WTC11 (cell line): ENCODE data around the gene COMTD1.

Experiments used
- CBFB ChIP-seq: sonication (generic); formaldehyde crosslinking; IDR thresholded peaks from 2 replicates; pipeline ENCODE4 v1.8.1; 2022; ENCODE audit warnings: mild to moderate bottlenecking, low read depth, missing genetic modification reagents
- ESRRA ChIP-seq: sonication (generic); formaldehyde crosslinking; IDR thresholded peaks from 2 replicates; pipeline ENCODE4 v1.8.1; 2022; ENCODE audit warnings: mild to moderate bottlenecking, missing genetic modification reagents, borderline replicate concordance
- SP1 ChIP-seq: sonication (generic); formaldehyde crosslinking; conservative IDR thresholded peaks from 2 replicates; pipeline ENCODE4 v1.8.1; 2022; ENCODE audit warnings: missing genetic modification reagents
- TP53 ChIP-seq: sonication (generic); formaldehyde crosslinking; IDR thresholded peaks from 2 replicates; pipeline ENCODE4 v1.8.1; 2023; ENCODE audit warnings: mild to moderate bottlenecking, missing genetic modification reagents
- TF ChIP-seq, protein P1 (sequence below): fragments of 200-600 bp; IDR thresholded peaks from 2 replicates; pipeline ENCODE4 v1.8.0; 2022; ENCODE audit warnings: antibody characterized with exemption
- TF ChIP-seq, protein P2 (sequence below): fragments of 250-450 bp; sonication (Bioruptor Pico); IDR thresholded peaks from 2 replicates; pipeline ENCODE4 v2.1.2; 2022; ENCODE audit warnings: mild to moderate bottlenecking, moderate library complexity
- TF ChIP-seq, protein P3 (sequence below): sonication (generic); formaldehyde crosslinking; IDR thresholded peaks from 2 replicates; pipeline ENCODE4 v1.8.1; 2023; ENCODE audit warnings: mild to moderate bottlenecking, missing genetic modification reagents, borderline replicate concordance
- TF ChIP-seq, protein P4 (sequence below): sonication (generic); formaldehyde crosslinking; IDR thresholded peaks from 2 replicates; pipeline ENCODE4 v1.8.0; 2022; ENCODE audit warnings: mild to moderate bottlenecking, missing genetic modification reagents
- TF ChIP-seq, protein P5 (sequence below): sonication (generic); formaldehyde crosslinking; IDR thresholded peaks from 2 replicates; pipeline ENCODE4 v1.8.1; 2022; ENCODE audit warnings: low read depth, missing genetic modification reagents, borderline replicate concordance

DNA sequence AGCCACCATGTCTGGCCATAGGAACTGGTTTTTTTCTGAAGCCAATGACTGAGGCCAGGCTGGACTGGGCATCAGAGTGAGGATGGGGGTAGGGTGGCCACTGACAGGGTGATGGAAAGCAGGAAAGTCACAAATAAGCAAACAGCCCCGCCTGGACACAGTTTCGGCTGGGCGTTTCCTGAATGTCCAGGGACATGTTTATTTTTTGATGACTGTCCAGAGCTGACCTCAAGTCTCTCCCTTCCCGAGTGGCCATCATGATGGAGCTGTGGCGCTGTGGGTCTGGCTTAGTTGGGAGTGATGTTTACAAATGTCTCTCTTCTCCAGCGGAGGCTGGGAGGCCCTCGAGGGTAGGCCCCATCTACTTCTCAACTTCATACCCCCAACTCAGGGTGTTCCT, 37.1 kb upstream of the COMTD1 start:
- TF ChIP-seq, protein P1, sequence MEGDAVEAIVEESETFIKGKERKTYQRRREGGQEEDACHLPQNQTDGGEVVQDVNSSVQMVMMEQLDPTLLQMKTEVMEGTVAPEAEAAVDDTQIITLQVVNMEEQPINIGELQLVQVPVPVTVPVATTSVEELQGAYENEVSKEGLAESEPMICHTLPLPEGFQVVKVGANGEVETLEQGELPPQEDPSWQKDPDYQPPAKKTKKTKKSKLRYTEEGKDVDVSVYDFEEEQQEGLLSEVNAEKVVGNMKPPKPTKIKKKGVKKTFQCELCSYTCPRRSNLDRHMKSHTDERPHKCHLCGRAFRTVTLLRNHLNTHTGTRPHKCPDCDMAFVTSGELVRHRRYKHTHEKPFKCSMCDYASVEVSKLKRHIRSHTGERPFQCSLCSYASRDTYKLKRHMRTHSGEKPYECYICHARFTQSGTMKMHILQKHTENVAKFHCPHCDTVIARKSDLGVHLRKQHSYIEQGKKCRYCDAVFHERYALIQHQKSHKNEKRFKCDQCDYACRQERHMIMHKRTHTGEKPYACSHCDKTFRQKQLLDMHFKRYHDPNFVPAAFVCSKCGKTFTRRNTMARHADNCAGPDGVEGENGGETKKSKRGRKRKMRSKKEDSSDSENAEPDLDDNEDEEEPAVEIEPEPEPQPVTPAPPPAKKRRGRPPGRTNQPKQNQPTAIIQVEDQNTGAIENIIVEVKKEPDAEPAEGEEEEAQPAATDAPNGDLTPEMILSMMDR: no peak
- TF ChIP-seq CBFB (CRISPR knock-in tag): no peak
- TF ChIP-seq, protein P2, sequence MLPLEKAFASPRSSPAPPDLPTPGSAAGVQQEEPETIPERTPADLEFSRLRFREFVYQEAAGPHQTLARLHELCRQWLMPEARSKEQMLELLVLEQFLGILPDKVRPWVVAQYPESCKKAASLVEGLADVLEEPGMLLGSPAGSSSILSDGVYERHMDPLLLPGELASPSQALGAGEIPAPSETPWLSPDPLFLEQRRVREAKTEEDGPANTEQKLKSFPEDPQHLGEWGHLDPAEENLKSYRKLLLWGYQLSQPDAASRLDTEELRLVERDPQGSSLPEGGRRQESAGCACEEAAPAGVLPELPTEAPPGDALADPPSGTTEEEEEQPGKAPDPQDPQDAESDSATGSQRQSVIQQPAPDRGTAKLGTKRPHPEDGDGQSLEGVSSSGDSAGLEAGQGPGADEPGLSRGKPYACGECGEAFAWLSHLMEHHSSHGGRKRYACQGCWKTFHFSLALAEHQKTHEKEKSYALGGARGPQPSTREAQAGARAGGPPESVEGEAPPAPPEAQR: no peak
- TF ChIP-seq ESRRA (CRISPR knock-in tag): no peak
- TF ChIP-seq, protein P3, sequence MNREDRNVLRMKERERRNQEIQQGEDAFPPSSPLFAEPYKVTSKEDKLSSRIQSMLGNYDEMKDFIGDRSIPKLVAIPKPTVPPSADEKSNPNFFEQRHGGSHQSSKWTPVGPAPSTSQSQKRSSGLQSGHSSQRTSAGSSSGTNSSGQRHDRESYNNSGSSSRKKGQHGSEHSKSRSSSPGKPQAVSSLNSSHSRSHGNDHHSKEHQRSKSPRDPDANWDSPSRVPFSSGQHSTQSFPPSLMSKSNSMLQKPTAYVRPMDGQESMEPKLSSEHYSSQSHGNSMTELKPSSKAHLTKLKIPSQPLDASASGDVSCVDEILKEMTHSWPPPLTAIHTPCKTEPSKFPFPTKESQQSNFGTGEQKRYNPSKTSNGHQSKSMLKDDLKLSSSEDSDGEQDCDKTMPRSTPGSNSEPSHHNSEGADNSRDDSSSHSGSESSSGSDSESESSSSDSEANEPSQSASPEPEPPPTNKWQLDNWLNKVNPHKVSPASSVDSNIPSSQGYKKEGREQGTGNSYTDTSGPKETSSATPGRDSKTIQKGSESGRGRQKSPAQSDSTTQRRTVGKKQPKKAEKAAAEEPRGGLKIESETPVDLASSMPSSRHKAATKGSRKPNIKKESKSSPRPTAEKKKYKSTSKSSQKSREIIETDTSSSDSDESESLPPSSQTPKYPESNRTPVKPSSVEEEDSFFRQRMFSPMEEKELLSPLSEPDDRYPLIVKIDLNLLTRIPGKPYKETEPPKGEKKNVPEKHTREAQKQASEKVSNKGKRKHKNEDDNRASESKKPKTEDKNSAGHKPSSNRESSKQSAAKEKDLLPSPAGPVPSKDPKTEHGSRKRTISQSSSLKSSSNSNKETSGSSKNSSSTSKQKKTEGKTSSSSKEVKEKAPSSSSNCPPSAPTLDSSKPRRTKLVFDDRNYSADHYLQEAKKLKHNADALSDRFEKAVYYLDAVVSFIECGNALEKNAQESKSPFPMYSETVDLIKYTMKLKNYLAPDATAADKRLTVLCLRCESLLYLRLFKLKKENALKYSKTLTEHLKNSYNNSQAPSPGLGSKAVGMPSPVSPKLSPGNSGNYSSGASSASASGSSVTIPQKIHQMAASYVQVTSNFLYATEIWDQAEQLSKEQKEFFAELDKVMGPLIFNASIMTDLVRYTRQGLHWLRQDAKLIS (CRISPR knock-in tag): no peak
- no peak for TF ChIP-seq SP1 (CRISPR knock-in tag)
- TF ChIP-seq TP53 (CRISPR knock-in tag): no peak
- TF ChIP-seq, protein P4, sequence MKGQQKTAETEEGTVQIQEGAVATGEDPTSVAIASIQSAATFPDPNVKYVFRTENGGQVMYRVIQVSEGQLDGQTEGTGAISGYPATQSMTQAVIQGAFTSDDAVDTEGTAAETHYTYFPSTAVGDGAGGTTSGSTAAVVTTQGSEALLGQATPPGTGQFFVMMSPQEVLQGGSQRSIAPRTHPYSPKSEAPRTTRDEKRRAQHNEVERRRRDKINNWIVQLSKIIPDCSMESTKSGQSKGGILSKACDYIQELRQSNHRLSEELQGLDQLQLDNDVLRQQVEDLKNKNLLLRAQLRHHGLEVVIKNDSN (CRISPR knock-in tag): no peak
- TF ChIP-seq, protein P5, sequence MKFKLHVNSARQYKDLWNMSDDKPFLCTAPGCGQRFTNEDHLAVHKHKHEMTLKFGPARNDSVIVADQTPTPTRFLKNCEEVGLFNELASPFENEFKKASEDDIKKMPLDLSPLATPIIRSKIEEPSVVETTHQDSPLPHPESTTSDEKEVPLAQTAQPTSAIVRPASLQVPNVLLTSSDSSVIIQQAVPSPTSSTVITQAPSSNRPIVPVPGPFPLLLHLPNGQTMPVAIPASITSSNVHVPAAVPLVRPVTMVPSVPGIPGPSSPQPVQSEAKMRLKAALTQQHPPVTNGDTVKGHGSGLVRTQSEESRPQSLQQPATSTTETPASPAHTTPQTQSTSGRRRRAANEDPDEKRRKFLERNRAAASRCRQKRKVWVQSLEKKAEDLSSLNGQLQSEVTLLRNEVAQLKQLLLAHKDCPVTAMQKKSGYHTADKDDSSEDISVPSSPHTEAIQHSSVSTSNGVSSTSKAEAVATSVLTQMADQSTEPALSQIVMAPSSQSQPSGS (CRISPR knock-in tag): no peak
